Measurements from ENCODE around the gene FAM131B. TPM values are rescaled to one million over a fixed set of nuclear protein-coding genes. Genes with fewer than 3 reads are reported as not detected.

The FAM131B gene
- total and polyA plus RNA-seq, 2 of the 8 experiments (the other 6 are each of a cell fraction or from before 2014, with no cell fraction given), result 23.1 to 38.2 TPM

GRCh38 chr7:143392875-143393266, 30.4 kb upstream of the FAM131B start:
- Histone ChIP-seq H2BK120ac (replicated peaks; ENCODE audit: low read depth, low read length) (no peak overlapping the region), H4K5ac (ENCODE audit: insufficient read length, low read depth, low read length) (no peak overlapping the region), H4K20me1 (replicated peaks in 1 of 2; ENCODE audit: control insufficient read depth in 1 of 2, insufficient read depth in 2 of 2, low read length in 2 of 2) (peaks cover 30 to 47% of the 10 kb centered on the region in 2 experiments), H3K18ac (ENCODE audit: extremely low read depth, low read length) (no peak overlapping the region), H2AK5ac (ENCODE audit: low read depth, low read length) (no peak overlapping the region), H3K4me3 (ENCODE audit: extremely low read depth in 1 of 4, insufficient read depth in 2 of 4, low read depth in 3 of 4, low read length in 4 of 4) (no peak overlapping the region), H3K79me2 (ENCODE audit: control insufficient read depth in 1 of 2, insufficient read depth in 2 of 2, low read length in 2 of 2) (no peaks in the 10 kb centered on the region), H3K4me1 (replicated peaks in 1 of 4; ENCODE audit: control insufficient read depth in 3 of 4, insufficient read depth in 4 of 4, low read length in 3 of 4) (no peaks in the 10 kb centered on the region; a peak in 1 of 7 replicates), H3K9ac (replicated peaks in 1 of 4; ENCODE audit: extremely low read depth in 1 of 4, low read depth in 3 of 4, low read length in 3 of 4) (no peak overlapping the region), H2BK20ac (ENCODE audit: low read length) (no peak overlapping the region), H3K27ac (ENCODE audit: low read depth, low read length) (no peak overlapping the region), H3K56ac (replicated peaks; ENCODE audit: insufficient read length, low read depth, low read length) (no peak overlapping the region), H2AFZ (ENCODE audit: low read length) (no peak overlapping the region), H4K91ac (replicated peaks; ENCODE audit: insufficient read length, low read length) (no peak overlapping the region), H3K23me2 (ENCODE audit: low read depth, low read length) (no peaks in the 10 kb centered on the region), H3K27me3 (replicated peaks in 1 of 4; ENCODE audit: control insufficient read depth in 3 of 4, extremely low read depth in 1 of 4, insufficient read depth in 3 of 4, low read length in 3 of 4) (no peaks in the 10 kb centered on the region), H3K79me1 (ENCODE audit: low read depth, low read length) (peaks cover 5% of the 10 kb centered on the region), H3K36me3 (ENCODE audit: control insufficient read depth in 2 of 4, insufficient read depth in 4 of 4, low read length in 3 of 4) (peaks cover 41 to 94% (median 85%) of the 10 kb centered on the region in 4 experiments), H3K9me3 (ENCODE audit: insufficient read depth in 2 of 2, low read depth in 1 of 2, low read length in 1 of 2) (no peaks in the 10 kb centered on the region), H3K4ac (replicated peaks; ENCODE audit: insufficient read length, low read depth, low read length) (no peak overlapping the region), H4K8ac (ENCODE audit: extremely low read depth, insufficient read depth, low read length) (no peak overlapping the region), H2BK12ac (ENCODE audit: low read depth, low read length) (no peak overlapping the region), H3K4me2 (ENCODE audit: insufficient read depth in 1 of 2, low read depth in 2 of 2, low read length in 2 of 2) (no peak overlapping the region), H3K23ac (ENCODE audit: insufficient read length) (no peak overlapping the region), H2BK5ac (ENCODE audit: low read depth, low read length) (no peak overlapping the region), H2BK15ac (ENCODE audit: low read length) (no peak overlapping the region), H3K14ac (ENCODE audit: insufficient read length) (no peak overlapping the region)
- no peak for DNase-seq (ENCODE audit: low read depth in 1 of 2, low spot score in 2 of 2)
- no peak for TF ChIP-seq PHF8 (conservative IDR thresholded peaks at IDR 0.05; ENCODE audit: low read depth, low read length)
- no peak for TF ChIP-seq HDAC2 (IDR thresholded peaks at IDR 0.05; ENCODE audit: borderline replicate concordance in 1 of 2, low read depth in 2 of 2, low read length in 2 of 2)
- no peak for FAIRE-seq
- ChIA-PET POLR2A (ENCODE audit: partially characterized antibody) (interaction anchor here (0.6 to 25.2 kb wide), 9 partner anchors 10 to 517 kb away, joined by 3 to 518 read pairs (median 5); partner anchors contain the start of genes EPHA1, FAM131B and ZYX), CTCF (ENCODE audit: partially characterized antibody) (interaction anchor here (0.5 to 23.5 kb wide), 10 partner anchors 13 to 762 kb away, joined by 3 to 359 read pairs (median 4); partner anchors contain the start of genes CASP2, EPHA1 and ZYX)
- 99% methylated on average over 6 of the region's 6 CpGs; no CpG with 5 or more reads in 1 of the 2 experiments for WGBS, 2 experiments (ENCODE audit: extremely low coverage in 1 of 2, insufficient coverage in 1 of 2, insufficient read length in 1 of 2, insufficient replicate concordance in 2 of 2, low coverage in 1 of 2, low lambda C conversion rate in 2 of 2, missing lambda C conversion rate in 1 of 2)
